ENCODE measurements around the gene IGF2BP1.

IGF2BP1 gene

DNA sequence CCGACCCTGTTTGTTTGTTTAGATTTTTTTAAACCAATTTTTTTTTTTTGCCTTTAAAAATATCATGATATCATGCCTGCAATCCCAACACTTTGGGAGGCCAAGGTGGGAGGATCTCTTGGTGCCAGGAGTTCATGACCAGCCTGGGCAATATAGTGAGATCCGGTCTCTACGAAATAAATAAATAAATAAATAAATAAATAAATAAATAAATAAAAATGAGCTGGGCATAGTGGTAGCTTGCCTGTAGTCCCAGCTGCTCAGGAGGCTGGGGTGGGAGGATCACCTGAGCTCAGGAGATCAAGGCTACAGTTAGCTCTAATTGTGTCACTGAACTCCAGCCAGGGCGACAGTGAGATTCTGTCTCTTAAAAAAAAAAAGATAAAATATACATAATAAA lies 8.1 kb upstream of the IGF2BP1 start:
- no peak overlapping the region for H3K4me3 ChIP-seq (replicated peaks; ENCODE audit: low read depth, low read length)
- DNase-seq (ENCODE audit: extremely low read depth, low read depth) = no peak
- TF ChIP-seq, protein P1, sequence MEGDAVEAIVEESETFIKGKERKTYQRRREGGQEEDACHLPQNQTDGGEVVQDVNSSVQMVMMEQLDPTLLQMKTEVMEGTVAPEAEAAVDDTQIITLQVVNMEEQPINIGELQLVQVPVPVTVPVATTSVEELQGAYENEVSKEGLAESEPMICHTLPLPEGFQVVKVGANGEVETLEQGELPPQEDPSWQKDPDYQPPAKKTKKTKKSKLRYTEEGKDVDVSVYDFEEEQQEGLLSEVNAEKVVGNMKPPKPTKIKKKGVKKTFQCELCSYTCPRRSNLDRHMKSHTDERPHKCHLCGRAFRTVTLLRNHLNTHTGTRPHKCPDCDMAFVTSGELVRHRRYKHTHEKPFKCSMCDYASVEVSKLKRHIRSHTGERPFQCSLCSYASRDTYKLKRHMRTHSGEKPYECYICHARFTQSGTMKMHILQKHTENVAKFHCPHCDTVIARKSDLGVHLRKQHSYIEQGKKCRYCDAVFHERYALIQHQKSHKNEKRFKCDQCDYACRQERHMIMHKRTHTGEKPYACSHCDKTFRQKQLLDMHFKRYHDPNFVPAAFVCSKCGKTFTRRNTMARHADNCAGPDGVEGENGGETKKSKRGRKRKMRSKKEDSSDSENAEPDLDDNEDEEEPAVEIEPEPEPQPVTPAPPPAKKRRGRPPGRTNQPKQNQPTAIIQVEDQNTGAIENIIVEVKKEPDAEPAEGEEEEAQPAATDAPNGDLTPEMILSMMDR (IDR thresholded peaks at IDR 0.05; ENCODE audit: low read depth, low read length, missing control alignments) = no peak

DNA sequence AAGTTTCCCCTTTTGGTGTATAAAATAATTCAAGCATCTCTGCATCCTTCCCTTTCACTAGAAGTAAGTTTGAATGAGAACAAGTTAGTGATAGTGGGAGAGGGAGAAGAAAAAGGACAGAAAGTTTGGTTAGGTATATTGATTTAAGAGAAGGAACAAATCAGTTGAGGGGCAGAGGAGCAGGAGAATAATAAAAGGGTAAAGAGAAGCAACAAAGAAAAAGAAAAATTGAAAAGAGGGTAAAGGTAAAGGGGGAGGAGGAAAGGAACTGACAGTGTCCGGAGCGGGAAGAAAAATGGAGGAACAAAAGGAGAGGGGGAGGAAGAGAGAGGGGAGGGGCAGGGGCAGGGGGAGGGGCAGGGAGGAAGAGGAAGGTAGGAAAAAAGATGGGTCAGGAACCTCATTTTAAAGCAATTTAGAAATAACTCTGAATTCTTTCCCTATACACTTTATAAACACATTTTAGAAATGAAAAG lies 6.3 kb upstream of the IGF2BP1 start:
- H3K4me3 ChIP-seq (replicated peaks; ENCODE audit: low read depth, low read length) = no peak overlapping the region

DNA sequence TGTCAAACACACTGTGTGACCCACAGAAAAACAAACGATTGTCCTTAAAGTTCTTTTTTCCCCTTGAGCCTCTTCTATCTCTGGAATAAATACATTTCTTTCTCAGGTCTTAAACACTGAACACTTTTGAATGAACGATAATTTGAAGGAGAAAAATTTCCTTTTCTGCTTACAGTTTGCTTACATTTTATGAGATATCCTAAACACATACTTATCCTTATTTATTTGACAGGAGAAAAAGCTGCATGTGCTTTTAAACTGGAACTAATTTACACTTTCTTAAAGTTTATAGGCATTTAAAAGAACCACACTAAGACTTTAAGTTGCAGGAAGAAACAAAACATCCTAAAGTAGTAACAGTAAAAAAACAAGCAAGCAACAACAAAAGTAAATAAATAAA lies 4.7 kb upstream of the IGF2BP1 start:
- TF ChIP-seq, protein P1 (IDR thresholded peaks at IDR 0.05; ENCODE audit: low read depth, low read length, missing control alignments) = no peak
- no peak overlapping the region for H3K4me3 ChIP-seq (replicated peaks; ENCODE audit: low read depth, low read length)
- DNase-seq (ENCODE audit: extremely low read depth, low read depth) = no peak

More for the DNA sequence above, 6.3 kb upstream of the IGF2BP1 start:
- DNase-seq (ENCODE audit: extremely low read depth, low read depth) = no peak
- TF ChIP-seq, protein P1 (IDR thresholded peaks at IDR 0.05; ENCODE audit: low read depth, low read length, missing control alignments) = no peak

DNA sequence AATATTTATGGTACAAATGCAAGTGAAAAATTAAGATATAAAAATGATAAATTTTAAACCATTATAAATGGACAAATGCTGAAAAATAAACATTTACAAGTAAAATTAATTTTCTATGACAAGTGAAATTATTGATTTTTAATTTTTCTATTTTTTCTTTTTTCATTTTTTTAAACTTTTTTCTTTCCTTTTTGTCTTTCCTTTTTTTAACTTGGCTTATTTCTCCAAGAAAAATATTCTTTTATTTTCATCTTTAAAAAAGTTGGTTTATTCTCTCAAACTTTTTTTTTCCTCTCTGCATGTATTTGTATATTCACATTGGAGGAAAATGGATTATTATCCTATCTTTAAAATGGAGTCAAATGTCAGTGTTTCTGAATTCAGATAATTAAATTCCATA lies 3.9 kb upstream of the IGF2BP1 start:
- H3K4me3 ChIP-seq (replicated peaks; ENCODE audit: low read depth, low read length) = no peak overlapping the region
- TF ChIP-seq, protein P1 (IDR thresholded peaks at IDR 0.05; ENCODE audit: low read depth, low read length, missing control alignments) = no peak
- no peak for DNase-seq (ENCODE audit: extremely low read depth, low read depth)

DNA sequence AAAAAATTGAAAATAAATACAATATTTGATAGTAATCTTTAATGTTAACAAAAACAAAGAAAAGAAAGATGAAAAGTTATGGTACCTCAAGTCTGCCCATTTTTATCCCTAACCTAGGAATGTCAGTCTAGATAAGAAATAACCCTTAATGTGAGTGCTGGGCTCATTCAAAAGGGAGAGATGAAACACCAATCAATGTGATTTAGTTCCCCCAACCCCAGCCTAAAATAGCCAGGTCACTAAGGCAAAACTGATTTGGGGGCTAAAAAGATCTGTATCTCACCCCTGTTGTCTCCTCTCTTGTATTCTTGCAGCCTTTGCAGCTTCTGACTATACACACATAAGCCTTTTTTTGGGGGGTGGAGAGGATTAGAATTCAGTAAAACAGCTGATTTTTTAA lies 3.2 kb upstream of the IGF2BP1 start:
- TF ChIP-seq, protein P1 (IDR thresholded peaks at IDR 0.05; ENCODE audit: low read depth, low read length, missing control alignments) = no peak
- H3K4me3 ChIP-seq (replicated peaks; ENCODE audit: low read depth, low read length) = no peak overlapping the region
- DNase-seq (ENCODE audit: extremely low read depth, low read depth) = no peak

DNA sequence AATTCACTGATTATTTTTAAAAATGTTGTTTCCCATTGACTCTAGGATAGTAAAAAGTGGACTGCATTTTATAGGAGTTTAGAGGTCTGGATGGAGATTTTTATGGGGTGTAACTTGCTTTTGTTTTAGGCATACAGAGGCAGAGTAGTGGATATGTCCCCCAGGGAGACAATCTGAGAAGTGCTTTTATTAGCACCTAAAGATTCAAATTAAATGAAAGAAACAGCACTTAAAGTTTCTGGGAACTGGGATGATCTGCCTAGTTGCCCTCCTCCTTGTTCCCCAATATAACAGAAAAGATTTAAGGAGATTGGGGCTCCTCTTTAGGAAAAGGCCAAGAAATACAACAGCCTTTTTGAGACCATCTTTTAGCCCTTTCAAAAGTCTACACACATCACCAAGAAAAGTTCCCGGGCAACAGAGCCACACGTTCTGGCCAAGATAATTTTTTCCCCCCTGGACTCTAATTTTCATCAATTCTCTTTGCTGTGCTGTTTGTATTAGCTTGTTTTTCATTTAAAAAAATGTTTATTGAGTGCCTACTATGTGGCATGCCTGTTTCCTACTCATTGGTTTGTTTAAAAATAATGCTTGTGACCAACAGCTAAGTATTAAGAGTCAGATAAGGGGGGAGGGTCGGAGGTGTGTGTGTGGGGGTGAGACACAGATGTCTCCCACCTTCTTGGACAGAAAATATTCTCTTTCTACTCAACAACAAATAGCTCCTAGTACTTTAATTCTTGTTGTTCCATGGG lies 2.5 kb upstream of the IGF2BP1 start:
- TF ChIP-seq, protein P1 (IDR thresholded peaks at IDR 0.05; ENCODE audit: low read depth, low read length, missing control alignments) = no peak
- DNase-seq (ENCODE audit: extremely low read depth, low read depth) = no peak
- H3K4me3 ChIP-seq (replicated peaks; ENCODE audit: low read depth, low read length) = no peak overlapping the region
